ENCODE data around the gene TMOD1. TPM values are rescaled to one million over a fixed set of nuclear protein-coding genes. Genes with fewer than 3 reads are reported as not detected.

Gene TMOD1
- total RNA-seq, 1 donor from 2014 or later: 186 TPM

DNA sequence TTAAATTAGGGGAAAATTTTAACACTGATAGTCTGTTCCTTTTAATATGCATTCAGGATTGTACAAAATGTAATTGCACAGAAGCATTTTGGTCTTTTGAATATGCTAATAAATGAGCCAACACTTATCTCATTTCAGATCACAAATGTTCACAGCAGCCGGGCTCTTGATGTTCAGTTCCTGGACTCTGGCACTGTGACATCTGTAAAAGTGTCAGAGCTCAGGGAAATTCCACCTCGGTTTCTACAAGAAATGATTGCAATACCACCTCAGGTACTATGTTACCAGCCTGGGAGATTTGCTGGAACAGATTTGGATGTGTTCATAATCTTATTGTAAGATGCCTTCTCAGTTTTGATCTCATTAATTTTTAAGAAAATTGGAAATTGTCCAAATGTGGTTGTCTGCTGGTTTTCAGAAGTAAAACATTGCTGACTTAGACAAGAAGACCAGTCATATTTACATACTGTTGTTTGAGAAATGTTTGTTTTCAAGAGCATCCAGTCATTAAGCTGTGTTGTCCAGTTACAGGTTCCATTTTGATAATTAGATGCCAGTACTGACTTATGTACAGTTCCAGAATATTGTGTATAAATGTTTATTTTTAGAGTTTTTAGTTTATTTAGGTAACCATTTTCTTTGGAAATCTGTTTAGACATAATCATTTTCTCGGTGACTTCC is 23.0 kb upstream of the TMOD1 start:
- Histone ChIP-seq H3K9me3 (replicated peaks) (peaks cover 9% of the 10 kb centered on the region), H3K4me1 (peaks cover 19% of the 10 kb centered on the region), H3K27me3 (ENCODE audit: low read depth) (no peaks in the 10 kb centered on the region), H3K4me3 (no peak overlapping the region), H3K27ac (replicated peaks) (no peak overlapping the region), H3K36me3 (peaks cover 44% of the 10 kb centered on the region)
- no peak for TF ChIP-seq CTCF (IDR thresholded peaks at IDR 0.05; ENCODE audit: borderline replicate concordance)
- no peak for DNase-seq
- intact Hi-C loops (cut with micrococcal nuclease): no loop called here

DNA sequence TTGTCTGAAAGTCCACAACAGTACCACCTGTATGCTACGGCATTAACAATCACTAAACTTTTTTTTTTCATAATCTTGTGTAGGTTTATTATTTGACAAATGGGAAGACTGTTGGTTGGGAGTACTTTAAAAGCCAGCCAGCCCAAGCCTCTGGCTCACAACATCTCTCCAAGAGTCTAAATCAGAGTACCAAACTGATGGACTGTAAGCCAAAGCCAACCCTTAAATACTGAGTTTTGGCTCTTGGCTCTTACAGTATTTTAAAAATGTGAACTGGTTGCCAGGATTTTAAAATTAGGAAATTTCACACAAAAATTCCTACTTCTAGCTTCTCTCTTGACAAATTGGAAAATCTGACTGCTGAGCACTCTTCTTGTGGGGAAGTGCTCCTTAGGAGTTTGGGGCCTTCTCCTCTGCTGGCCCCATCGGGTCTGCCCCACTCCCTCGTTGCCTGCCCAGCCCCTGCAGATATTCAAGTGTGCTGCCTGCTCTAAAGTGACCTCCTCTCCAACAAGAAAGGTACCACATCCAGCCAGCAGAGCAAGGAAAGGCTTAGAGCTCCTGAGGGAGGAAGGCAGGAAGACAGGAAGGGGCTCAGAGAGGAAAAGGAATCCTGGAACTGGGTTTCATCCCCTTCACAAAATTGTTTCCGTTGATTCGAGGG is 21.8 kb upstream of the TMOD1 start:
- no peak for DNase-seq
- intact Hi-C loops (cut with micrococcal nuclease): no loop called here
- H3K4me3 ChIP-seq: no peak overlapping the region
- H3K9me3 ChIP-seq (replicated peaks): peaks cover 9% of the 10 kb centered on the region
- peaks cover 32% of the 10 kb centered on the region for H3K36me3 ChIP-seq
- H3K27ac ChIP-seq (replicated peaks): no peak overlapping the region
- no peak for TF ChIP-seq CTCF (IDR thresholded peaks at IDR 0.05; ENCODE audit: borderline replicate concordance)
- H3K27me3 ChIP-seq (ENCODE audit: low read depth): no peaks in the 10 kb centered on the region
- H3K4me1 ChIP-seq: peaks cover 15% of the 10 kb centered on the region

GRCh38 chr9:97480174-97480573 is 21.3 kb upstream of the TMOD1 start:
- no peak overlapping the region for H3K4me3 ChIP-seq
- intact Hi-C loops (cut with micrococcal nuclease): no loop called here
- H3K27me3 ChIP-seq (ENCODE audit: low read depth): no peaks in the 10 kb centered on the region
- no peak for DNase-seq
- H3K27ac ChIP-seq (replicated peaks): no peak overlapping the region
- H3K4me1 ChIP-seq: peaks cover 15% of the 10 kb centered on the region
- TF ChIP-seq CTCF (IDR thresholded peaks at IDR 0.05; ENCODE audit: borderline replicate concordance): no peak
- peaks cover 28% of the 10 kb centered on the region for H3K36me3 ChIP-seq
- H3K9me3 ChIP-seq (replicated peaks): peaks cover 9% of the 10 kb centered on the region

- H3K4me1 ChIP-seq: peaks cover 15% of the 10 kb centered on the region
- intact Hi-C loops (cut with micrococcal nuclease): no loop called here
- peaks cover 24% of the 10 kb centered on the region for H3K36me3 ChIP-seq
- no peaks in the 10 kb centered on the region for H3K27me3 ChIP-seq (ENCODE audit: low read depth)
- no peak for DNase-seq
- no peak for TF ChIP-seq CTCF (IDR thresholded peaks at IDR 0.05; ENCODE audit: borderline replicate concordance)
- H3K27ac ChIP-seq (replicated peaks): no peak overlapping the region
- peaks cover 9% of the 10 kb centered on the region for H3K9me3 ChIP-seq (replicated peaks)
- H3K4me3 ChIP-seq: no peak overlapping the region
Measured at GRCh38 chr9:97480749-97481148, 20.7 kb upstream of the TMOD1 start.

DNA sequence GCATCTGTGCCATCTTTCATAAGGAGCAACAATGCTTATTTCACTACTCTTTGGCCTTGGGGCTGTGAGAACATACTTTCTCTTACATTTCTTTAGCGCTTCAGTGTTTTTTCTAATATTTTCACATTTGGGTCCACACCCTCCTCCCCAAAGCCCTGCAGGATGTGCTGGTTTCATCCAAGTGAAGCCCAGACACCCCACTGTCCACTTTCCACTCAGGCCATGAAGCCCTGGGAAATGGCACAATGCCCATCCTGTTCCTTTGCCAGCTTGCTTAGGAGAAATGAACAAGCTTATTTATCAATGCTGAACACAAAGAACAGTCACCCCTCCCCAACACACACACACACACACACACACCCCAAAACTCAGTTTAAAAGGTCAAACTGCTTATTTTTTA is 17.3 kb upstream of the TMOD1 start:
- peaks cover 36% of the 10 kb centered on the region for H3K36me3 ChIP-seq
- H3K4me3 ChIP-seq: no peak overlapping the region
- H3K27me3 ChIP-seq (ENCODE audit: low read depth): no peaks in the 10 kb centered on the region
- H3K4me1 ChIP-seq: peaks cover 15% of the 10 kb centered on the region
- intact Hi-C loops (cut with micrococcal nuclease): no loop called here
- no peak overlapping the region for H3K27ac ChIP-seq (replicated peaks)
- TF ChIP-seq CTCF (IDR thresholded peaks at IDR 0.05; ENCODE audit: borderline replicate concordance): no peak
- DNase-seq: no peak
- H3K9me3 ChIP-seq (replicated peaks): peaks cover 18% of the 10 kb centered on the region
